ENCODE results near the gene RETN. TPM values are rescaled to one million over a fixed set of nuclear protein-coding genes. Genes with fewer than 3 reads are reported as not detected.

The RETN gene
- polyA plus RNA-seq (2011; rRNA removed) (not detected in 2 replicates), polyA plus RNA-seq (2017; fragmentation: RNase III; extraction: RNeasy Plus Mini Kit Qiagen cat#74134 plus additional on column Dnase treatment) (not detected in 3 replicates), polyA minus RNA-seq (2011; rRNA and poly(A)+ RNA removed) (not detected in 2 replicates)
- polyA plus RNA-seq (2012; cell fraction: cytosol; rRNA removed), result not detected in 2 replicates
- polyA plus RNA-seq (2012; cell fraction: nucleus; rRNA removed), result not detected in 2 replicates

- H3K4me1 ChIP-seq, result no peaks in the 10 kb centered on the region
- peaks cover 2% of the 10 kb centered on the region; the same call in 1 of the 3 replicates for H3K9me3 ChIP-seq
- peak in 1 of 2 experiments; percentile 40; a peak in 1 of 6 replicates for ATAC-seq
- no peak for FAIRE-seq
- CTCF ChIA-PET, result interaction anchor here (0.9 to 5.7 kb wide), 7 partner anchors 10 to 131 kb away, joined by 3 to 34 read pairs (median 3); partner anchors contain the start of gene TRAPPC5
- DNase-seq (ENCODE audit: low read depth in 1 of 2, low spot score in 1 of 2), result no peak
- peak within 1 kb of the TSS; percentile 63 for H3K4me2 ChIP-seq
- no peak within 1 kb of the TSS for H3K27ac ChIP-seq
- H3K4me3 ChIP-seq, result no peak within 1 kb of the TSS
- WGBS (ENCODE audit: missing lambda C conversion rate), result 62% methylated on average over 7 of the region's 9 CpGs
- POLR2A ChIA-PET, result no interaction called here
- no peak for TF ChIP-seq E2F6 (IDR thresholded peaks at IDR 0.05; ENCODE audit: borderline replicate concordance, low read depth)
- no peak for TF ChIP-seq HDAC2 (IDR thresholded peaks at IDR 0.05)
- no peak for TF ChIP-seq HMGXB4 (CRISPR knock-in tag; IDR thresholded peaks at IDR 0.05; ENCODE audit: borderline replicate concordance)
- TF ChIP-seq ZFP36 (IDR thresholded peaks at IDR 0.05; ENCODE audit: borderline replicate concordance, partially characterized antibody), result no peak
- no peak for TF ChIP-seq RCOR1 (IDR thresholded peaks at IDR 0.05; ENCODE audit: low read depth, low read length)
- TF ChIP-seq FOSL2 (IDR thresholded peaks at IDR 0.05), result no peak
- TF ChIP-seq FOSL2 (CRISPR knock-in tag; IDR thresholded peaks at IDR 0.05), result no peak
Observed at GRCh38 chr19:7668842-7669241, at the start of gene RETN. Gene RETN (plus strand): TSS chr19:7669049. CDS start chr19:7669327, 278 bp downstream.

GRCh38 chr19:7619671-7620441, 49.0 kb upstream of the RETN start:
- Histone ChIP-seq H3K27ac (no peak overlapping the region), H3K9me3 (no peaks in the 10 kb centered on the region), H3K4me2 (no peak overlapping the region), H3K4me1 (no peaks in the 10 kb centered on the region), H3K4me3 (no peak overlapping the region)
- FAIRE-seq, result no peak
- POLR2A ChIA-PET, result interaction anchor here (1.0 kb wide), 1 partner anchor 10 kb away, joined by 3 read pairs; the partner anchor contains the start of genes PET100 and XAB2
- DNase-seq (ENCODE audit: low read depth in 1 of 2, low spot score in 1 of 2), result no peak
- CTCF ChIA-PET, result interaction anchor here (0.8 kb wide), 1 partner anchor 180 kb away, joined by 3 read pairs; no protein-coding TSS in a partner anchor
- no peak for ATAC-seq
- TF ChIP-seq POLR2AphosphoS2 (conservative IDR thresholded peaks at IDR 0.05; ENCODE audit: low read length) (no peak), NPAS2 (CRISPR knock-in tag; IDR thresholded peaks at IDR 0.05; ENCODE audit: borderline replicate concordance) (no peak), ATOH8 (CRISPR knock-in tag; IDR thresholded peaks at IDR 0.05; ENCODE audit: low read depth) (no peak), POLR2A (IDR thresholded peaks at IDR 0.05; ENCODE audit: low read length) (no peak), HOXB5 (CRISPR knock-in tag; IDR thresholded peaks at IDR 0.05) (no peak), ELK1 (IDR thresholded peaks at IDR 0.05; ENCODE audit: low read depth, low read length) (no peak)
- 88% methylated on average over 22 of the region's 48 CpGs for WGBS (ENCODE audit: missing lambda C conversion rate)

- Histone ChIP-seq H3K4me3 (no peak overlapping the region), H3K9me3 (no peaks in the 10 kb centered on the region), H3K27ac (no peak overlapping the region), H3K4me1 (no peaks in the 10 kb centered on the region), H3K4me2 (no peak overlapping the region)
- ATAC-seq, result no peak
- no peak for DNase-seq (ENCODE audit: low read depth in 1 of 2, low spot score in 1 of 2)
- WGBS (ENCODE audit: missing lambda C conversion rate), result 83% methylated on average over 16 of the region's 57 CpGs
- FAIRE-seq, result no peak
- ChIA-PET CTCF (interaction anchor here (0.8 kb wide), 1 partner anchor 179 kb away, joined by 3 read pairs; no protein-coding TSS in a partner anchor), POLR2A (no interaction called here)
- TF ChIP-seq ELK1 (IDR thresholded peaks at IDR 0.05; ENCODE audit: low read depth, low read length) (no peak), ZNF302 (CRISPR knock-in tag; IDR thresholded peaks at IDR 0.05) (no peak), CHD4 (IDR thresholded peaks at IDR 0.05; ENCODE audit: borderline replicate concordance) (no peak), RFX5 (IDR thresholded peaks at IDR 0.05) (no peak), NPAS2 (CRISPR knock-in tag; IDR thresholded peaks at IDR 0.05; ENCODE audit: borderline replicate concordance) (no peak), HOXB5 (CRISPR knock-in tag; IDR thresholded peaks at IDR 0.05) (no peak), PBX3 (IDR thresholded peaks at IDR 0.05) (no peak), CEBPB (IDR thresholded peaks at IDR 0.05) (no peak), MAZ (IDR thresholded peaks at IDR 0.05; ENCODE audit: borderline replicate concordance, low read depth, low read length) (no peak), RCOR1 (IDR thresholded peaks at IDR 0.05; ENCODE audit: low read depth, low read length) (no peak), EHF (CRISPR knock-in tag; IDR thresholded peaks at IDR 0.05) (no peak), BHLHE40 (IDR thresholded peaks at IDR 0.05; ENCODE audit: low read depth, low read length) (no peak), JUNB (IDR thresholded peaks at IDR 0.05) (no peak)
Observed at GRCh38 chr19:7620442-7621412, 48.1 kb upstream of the RETN start.
